GM21619 (cell line): ENCODE measurements around the gene FHIP1B.
A peak's percentile ranks its signal among the peaks of the same experiment; 100 is the strongest.
"Not testable (repeated sequence)": the region's sequence is repeated elsewhere in the genome, so short reads cannot be mapped to it uniquely, and the experiment has no call there.

ENCODE experiments used
- ATAC-seq: cut with Tn5 transposase; IDR thresholded peaks from one replicate; pipeline ENCODE4 v1.9.1; 2021; ENCODE audit not compliant: unreplicated experiment

FHIP1B gene

DNA sequence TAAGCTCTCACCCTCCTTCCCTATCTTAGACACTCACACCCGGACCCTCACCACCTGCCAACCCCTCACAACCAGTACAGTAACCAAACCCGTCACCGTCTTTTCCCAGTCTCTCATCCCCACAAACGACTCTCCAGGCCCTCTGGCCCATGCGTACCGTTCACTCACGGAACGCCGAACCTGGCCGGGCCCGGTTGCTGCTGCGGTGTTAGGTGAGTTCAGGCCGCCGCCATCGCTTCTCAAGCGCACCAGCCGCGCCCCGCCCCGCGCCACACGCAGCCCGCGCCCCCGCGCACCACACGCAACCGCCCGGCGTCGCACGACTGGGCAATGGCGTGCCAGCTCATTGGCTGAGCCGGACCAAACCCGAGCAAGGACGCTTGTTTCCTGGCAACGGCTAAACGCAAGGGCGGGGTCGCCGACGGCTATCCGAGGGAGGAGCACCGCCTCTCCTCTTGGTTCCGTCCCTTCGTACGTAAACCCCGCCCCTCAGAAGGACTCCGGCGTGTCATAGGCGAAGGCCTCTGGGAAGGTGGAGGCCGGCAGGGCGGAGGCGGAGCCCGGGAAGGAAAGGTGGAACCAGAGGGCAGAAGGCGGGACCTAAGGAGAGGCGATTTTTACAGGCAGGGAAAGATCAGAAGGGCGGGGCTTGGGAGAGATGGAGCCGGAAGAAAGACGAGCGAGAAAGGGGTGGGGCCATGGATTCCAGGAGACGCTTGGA is at the start of gene FHIP1B:
FHIP1B (minus strand) TSS at position 250 of the 721 bp plus-strand sequence. CDS start 10,120 bp downstream, outside the sequence.
- ATAC-seq, result peak; percentile 95

DNA sequence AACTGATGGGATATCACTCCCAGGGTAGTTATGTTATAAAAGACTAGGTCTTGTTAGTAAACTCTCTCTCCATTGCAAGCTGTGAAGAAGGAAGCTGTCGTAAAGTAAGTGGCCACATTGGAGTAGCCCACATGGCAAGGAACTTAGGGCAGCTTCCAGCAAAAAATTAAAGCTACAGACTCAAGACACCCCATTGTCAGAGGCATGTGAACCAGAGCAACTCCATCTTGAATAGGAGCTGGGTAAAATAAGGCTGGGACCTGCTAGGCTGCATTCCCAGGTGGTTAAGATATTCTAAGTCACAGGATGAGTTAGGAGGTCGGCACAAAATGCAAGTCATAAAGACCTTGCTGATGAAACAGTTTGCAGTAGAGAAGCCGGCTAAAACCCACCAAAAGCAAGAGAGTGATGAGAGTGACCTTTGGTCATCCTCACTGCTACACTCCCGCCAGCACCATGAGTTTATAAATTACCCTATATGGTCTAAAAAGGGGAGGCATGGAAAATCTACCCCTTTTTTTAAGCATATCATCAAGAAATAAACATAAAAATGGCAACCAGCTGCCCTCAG is 49.1 kb upstream of the FHIP1B start:
- no peak for ATAC-seq

DNA sequence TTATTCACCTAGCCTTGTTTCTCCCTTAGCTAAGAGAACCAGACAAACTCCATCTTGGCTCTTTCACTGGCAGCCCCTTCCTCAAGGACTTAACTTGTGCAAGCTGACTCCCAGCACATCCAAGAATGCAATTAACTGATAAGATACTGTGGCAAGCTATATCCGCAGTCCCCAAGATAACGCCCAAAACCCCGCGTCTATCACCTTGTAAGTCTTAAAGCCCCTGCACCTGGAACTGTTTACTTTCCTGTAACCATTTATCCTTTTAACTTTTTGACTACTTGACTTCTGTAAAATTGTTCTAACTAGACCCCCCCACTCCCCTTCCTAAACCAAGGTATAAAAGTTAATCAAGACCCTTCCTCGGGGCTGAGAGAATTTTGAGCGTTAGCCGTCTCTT is 46.4 kb upstream of the FHIP1B start:
- not testable (repeated sequence) for ATAC-seq

DNA sequence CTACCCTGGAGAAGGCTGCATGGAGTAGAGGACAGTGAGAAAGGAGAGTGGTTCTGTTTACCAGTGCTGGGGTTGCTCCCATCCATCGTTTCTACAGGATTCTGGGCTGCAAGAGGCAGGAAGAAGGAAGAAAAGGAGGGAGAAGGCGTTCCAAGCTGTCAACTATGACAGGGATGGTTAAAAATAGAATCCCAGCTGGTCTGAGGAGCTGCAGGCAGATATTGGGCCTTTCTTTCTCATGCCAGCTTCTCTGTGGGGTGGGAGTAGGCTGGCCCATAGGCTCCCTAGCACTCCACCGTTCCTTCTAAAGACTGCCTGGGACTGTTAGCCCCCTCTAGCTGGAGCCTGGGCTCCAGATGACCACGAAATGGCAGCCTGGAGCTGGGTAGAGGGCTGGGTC is 38.8 kb upstream of the FHIP1B start:
- ATAC-seq, result no peak

DNA sequence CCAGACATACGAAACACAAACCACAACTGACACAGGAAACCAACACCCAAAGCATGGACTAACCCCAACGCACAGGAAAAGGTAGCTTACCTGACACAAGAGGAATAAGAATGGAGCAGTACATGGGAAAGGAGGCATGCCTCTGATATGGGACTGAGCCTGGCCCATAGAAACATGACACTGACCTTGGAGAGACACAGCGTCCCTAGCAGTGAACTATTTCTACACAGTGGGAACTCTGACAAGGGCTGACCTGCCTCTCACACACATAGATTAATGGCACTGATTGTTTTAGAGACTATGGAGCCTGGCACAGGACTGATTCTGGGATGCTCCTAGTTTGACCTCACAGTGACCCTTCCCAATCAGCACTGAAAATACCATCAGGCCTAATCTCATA is 37.2 kb upstream of the FHIP1B start:
- ATAC-seq, result no peak

DNA sequence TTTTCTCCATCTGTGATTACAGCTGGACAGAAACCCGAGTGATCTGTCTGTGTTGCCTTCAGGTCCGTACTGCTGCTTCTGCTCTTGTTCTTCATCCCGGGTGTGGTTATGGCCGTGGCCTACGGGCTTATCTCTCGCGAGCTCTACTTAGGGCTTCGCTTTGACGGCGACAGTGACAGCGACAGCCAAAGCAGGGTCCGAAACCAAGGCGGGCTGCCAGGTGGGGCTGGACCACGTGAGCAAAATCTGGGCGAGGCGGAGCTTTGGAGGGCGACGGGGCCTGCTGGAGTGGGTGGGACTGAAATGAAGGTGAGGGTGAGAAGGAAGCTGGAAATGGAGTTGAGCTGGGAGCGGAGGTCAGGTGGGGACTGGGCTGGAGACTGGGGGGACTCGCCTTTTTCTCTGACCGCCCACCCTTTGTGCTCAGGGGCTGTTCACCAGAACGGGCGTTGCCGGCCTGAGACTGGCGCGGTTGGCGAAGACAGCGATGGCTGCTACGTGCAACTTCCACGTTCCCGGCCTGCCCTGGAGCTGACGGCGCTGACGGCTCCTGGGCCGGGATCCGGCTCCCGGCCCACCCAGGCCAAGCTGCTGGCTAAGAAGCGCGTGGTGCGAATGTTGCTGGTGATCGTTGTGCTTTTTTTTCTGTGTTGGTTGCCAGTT is 36.3 kb upstream of the FHIP1B start:
- ATAC-seq, result no peak

DNA sequence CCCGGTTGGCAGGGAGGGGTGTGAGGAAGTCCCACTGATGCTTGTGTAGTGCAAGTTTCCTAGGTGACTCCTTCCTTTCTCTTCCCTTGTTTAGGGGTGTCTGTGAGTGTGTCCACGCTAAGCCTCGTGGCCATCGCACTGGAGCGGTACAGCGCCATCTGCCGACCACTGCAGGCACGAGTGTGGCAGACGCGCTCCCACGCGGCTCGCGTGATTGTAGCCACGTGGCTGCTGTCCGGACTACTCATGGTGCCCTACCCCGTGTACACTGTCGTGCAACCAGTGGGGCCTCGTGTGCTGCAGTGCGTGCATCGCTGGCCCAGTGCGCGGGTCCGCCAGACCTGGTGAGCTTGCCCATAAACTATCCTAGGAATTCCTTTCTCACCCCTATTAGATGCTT is 35.6 kb upstream of the FHIP1B start:
- no peak for ATAC-seq

DNA sequence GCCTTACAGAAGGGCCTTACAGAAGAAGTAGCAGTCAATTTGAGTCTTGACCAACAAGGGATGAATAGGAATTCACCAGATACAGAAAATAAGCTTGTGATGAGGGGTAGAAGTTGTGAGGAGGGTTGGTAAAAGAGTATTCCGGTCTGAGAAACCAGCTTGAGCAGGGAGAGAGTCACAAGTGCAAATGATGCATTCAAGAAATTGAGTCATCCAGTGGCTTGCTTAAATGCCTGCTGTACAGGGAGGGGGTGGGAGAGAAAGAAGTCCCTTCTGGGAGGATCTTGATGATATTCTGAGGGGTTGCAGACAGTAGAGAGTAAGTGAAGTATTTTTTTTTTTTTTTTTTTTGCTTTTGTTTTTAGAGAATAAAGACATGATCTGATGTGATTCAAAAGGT is 34.4 kb upstream of the FHIP1B start:
- no peak for ATAC-seq

DNA sequence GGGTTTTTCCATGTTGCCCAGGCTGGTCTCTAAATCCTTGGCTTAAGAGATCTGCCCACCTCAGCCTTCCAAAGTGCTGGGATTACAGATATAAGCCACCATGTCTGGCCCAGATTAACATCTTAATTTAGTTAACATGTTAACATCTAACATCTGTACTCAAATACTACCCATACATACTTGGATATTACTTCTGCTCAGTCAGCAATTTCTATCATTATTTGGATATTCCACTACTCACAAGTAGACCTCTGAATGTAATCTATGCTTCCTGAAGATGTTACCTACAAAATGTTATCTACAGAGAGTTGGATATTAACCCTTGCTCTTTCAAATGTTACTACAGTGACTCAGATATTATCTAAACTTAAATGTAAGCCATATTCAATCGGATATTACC is 29.2 kb upstream of the FHIP1B start:
- no peak for ATAC-seq

DNA sequence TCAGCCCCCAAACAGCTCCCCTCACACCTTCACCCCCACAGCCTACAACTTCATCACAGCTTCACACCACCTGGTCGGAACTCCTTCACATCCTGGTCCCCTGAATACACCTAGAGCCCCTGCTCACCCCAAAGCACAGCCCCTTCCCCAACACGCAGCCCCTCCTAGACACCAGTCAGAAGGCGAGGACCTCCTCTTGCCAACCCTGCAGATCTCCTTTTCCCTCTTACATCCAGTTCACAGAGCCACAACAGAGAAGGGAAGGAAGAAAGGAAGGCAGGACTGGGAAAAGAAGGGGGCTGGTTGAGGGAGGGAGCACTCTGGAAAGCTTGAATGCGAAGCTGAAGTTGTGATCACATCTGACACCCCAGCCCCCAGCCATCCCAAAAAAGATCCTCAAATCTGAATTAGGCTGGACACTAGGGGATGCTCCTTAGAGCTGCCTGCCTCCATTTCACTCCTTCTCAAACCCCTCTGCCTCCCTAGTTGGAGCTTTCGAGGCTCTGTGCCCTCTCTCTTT is 25.8 kb upstream of the FHIP1B start:
- no peak for ATAC-seq

DNA sequence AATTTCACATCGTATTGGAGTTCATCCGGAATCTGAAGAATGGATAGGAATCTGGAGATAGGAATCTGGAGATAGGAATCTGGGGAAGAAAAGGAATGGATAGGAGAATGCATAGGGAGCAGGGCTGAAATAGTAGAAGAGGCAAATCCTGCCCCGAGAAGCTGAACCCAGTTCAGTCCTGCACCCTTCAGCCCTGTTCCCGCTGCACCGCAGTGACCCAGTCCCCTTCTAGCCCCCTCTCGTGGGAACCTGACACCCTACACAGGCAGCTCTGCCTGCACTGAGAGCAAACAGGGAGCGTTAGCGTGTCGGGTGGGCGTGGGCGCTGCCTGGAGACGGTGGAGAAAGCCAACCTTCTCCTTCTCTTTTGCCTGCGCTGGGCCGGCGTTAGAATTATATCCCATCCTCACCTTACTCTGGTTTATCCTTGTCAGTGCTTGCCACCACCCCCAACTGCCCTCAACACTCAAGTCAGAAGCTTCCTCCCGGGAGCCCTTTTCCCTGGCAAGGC is 24.2 kb upstream of the FHIP1B start:
- ATAC-seq, result no peak

DNA sequence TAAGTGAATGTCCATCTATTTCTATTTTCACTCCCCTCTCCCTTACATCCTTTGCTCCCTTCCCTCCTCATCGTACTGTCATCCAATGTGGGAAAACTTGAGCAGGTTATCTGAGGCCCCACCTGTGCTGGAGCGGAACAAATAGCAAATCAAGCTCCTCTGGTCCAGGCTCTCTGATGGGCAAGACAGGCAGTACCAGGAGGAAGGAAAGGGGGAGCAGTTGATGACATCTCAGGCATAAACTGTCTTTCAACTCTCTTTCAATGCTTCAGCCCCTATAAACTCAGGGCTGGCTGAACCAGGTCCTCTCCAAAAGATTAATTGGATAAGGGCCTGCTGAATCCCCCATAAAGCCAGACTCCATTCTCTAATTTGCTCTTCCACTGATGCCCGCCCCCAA is 23.7 kb upstream of the FHIP1B start:
- ATAC-seq, result no peak

DNA sequence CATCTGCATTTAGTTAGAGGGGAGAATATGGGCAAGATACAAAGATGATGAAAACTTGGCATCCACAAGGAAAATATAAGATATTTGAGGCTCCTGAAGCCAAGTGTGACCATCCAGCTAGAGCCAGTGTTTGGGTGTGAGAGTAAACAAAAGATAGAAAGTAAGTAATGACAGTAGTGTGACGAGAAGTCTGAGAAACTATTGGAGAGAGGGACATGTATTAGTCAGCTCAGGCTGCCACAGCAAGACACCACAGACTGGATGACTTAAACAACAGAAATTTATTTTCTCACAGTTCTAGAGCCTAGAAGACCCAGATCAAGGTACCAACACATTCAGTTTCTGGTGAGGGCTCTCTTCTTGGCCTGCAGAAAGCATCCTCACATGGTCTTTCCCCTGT is 18.8 kb upstream of the FHIP1B start:
- peak; percentile 76 for ATAC-seq

DNA sequence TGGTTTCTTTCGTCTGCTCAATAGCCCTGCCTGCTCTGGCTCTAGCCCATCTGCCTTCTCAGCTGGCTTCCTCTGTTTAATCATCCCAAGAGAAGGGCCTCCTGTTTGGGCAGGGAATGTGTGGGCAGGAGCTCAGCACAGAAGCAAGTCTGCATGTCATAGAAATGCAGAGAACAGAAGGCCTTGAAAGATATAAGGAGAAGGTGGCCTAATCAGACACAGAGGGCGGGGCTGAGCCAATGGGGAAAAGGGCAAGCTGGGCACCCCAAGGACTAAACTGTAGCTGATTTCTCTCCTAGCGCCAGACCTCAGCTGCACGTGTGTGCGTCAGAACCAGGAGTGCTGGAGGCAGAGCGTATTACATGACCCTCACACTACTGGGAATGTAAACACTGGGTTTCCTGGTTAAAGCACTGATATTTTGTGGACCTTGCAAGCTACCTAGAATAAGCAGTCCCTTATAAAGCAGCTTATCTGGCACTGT is 17.6 kb upstream of the FHIP1B start:
- ATAC-seq, result no peak

DNA sequence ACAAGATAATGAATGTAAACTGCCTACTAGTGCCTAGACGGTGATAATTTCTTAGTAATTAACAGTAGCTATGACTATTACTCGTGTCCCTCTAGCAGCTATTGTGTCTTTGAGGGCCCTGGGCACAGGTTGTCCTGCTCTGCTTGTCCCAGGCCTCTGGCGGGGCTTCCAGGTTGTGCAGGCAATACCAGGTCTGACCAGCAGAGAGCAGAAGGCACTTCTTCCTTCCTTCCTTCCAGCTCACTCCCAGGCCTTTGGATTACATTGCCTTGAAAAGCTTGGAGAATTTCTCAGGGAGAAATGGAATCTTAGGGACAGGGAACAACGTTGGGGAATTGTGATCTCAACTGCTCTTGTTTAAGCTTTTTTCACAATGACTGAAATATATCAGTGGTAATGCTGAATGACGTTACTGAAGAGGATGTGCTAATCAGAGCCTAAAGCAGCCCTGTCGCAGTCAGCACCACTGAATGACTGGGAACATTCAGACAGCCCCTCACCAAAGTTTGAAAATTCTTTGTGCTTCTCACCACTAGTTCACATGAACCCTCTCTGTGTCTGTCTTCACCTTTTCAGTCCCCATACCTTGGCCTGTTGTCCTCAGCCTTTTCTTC is 16.8 kb upstream of the FHIP1B start:
- ATAC-seq, result peak; percentile 57

DNA sequence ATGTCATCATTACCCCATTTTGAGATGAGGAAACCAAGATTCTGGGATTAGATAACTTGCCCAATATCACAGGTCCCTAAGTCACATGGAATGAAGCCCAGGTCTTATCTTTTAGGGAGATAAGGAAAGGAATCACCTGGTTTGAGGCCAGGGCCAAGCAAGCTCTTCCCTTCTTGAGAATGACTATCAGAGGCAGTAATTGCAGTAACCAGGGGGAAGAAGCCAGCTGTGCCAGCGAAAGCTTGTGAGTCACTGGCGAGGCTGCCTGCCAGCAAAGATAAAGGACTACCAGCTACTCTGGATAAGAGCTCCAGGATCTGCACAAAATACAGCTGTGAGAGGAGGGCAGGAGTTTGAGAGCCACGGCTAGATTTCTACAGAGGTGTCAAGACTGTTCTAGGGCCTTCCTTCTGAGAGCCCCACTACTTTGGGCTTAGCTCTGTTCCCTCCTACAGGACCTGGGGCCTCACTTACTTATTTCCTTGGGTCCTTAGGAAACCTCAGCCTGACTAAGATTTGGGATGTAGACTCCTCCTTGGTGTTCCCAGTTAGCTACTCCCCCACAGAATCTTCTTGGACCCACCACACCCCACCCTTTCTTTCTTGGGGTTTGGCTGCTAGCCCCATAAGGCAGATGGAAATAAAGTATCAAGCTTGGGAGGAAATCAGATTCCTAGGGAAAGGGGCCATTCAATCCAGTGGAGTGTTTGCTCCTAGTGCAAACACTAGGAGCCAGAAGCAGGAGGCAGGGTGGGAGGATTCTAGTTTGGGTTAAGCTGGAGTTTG is 15.5 kb upstream of the FHIP1B start:
- ATAC-seq, result no peak

DNA sequence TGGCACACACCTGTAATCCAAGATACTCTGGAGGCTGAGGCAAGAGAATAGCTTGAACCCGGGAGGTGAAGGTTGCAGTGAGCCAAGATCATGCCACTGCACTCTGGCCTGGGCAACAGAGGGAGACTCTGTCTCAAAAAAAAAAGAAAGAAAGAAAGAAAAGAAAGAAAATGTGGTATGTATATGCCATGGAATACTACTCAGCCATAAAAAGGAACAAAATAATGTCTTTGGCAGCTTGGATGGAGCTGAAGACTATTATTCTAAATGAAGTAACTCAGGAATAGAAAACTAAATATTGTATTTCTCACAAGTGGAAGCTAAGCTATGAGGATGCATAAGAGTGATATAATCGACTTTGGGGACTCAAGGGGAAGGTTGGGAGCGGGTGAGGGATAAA is 14.5 kb upstream of the FHIP1B start:
- not testable (repeated sequence) for ATAC-seq

DNA sequence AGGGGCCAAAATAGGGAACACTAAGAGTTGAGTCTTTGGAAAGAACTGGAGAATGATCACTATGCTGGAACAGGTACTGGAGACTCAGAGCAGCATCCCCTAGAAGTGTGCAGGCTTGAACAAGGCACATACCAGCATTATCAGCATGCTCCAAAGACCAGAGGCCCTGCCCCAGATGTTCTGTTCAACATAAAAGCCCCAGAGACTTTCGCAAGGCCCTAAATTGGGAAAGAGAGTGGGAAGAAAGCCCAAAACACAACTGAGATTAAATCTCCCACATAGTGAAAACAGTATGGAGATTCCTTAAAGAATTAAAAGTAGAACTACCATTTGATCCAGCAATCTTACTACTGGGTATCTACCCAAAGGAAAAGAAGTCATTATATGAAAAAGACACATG is 13.8 kb upstream of the FHIP1B start:
- no peak for ATAC-seq

DNA sequence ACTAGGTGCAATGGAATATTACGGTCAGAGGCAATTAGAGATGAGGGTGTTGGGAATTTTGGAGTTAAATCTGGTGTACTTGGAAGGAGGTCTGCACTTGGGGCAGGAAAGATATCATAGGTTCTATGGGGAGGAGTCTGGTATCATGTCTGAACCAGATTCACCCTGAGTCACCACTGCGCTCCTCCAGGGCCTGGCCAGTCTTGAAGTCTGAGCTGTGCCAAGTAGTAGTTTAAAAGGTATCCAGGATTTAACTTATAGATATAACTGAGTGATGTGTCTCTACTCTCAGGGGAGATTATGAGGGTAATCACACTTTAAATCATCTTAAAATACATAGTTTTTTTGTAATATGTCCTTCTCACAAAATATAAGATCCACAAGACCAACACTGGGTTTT is 11.1 kb upstream of the FHIP1B start:
- ATAC-seq, result no peak

DNA sequence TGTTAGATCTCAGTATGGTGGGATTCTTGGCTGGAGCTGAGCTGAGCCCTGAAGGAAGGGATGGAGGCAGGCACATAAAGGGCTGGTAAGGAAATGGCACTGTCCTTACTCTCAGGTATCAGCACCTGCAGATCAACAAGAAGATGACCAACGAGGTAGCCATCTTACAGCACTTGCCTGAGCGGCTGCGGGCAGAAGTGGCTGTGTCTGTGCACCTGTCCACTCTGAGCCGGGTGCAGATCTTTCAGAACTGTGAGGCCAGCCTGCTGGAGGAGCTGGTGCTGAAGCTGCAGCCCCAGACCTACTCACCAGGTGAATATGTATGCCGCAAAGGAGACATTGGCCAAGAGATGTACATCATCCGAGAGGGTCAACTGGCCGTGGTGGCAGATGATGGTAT is 6.9 kb upstream of the FHIP1B start:
- ATAC-seq, result no peak

DNA sequence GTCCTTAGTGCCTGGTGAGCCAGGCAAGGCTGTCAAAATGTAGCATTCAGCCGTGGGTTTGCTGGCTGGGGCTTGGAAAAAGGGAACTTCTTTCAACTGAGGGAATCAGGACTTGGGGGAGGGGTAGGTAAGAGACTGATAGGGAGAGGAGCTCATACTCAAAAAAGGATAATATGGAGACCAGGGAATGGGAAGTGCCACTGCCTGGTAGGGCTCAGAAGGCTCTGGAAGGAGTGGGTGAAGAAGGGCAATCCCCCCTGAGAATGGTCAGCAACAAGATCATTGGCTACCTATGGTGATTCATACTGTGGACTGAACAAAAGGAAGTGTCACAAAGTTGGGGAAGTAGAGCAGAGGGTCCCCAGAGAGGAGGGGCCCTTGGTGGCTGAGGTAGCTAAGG is 6.3 kb upstream of the FHIP1B start:
- no peak for ATAC-seq
